Stomach (tissue), 9 donors: ENCODE data around the gene CRYZ. TPM values are rescaled to one million over a fixed set of nuclear protein-coding genes. Genes with fewer than 3 reads are reported as not detected.

Experiments
- DNase-seq, 2 donors: peaks; one replicate each; pipeline versions ENCODE4 v3.0.0 to v3.0.0-alpha.2; 2013 to 2019
- H3K27ac ChIP-seq, 5 donors: fragments of 200-600 bp in 4 of 5; sonication (generic) in 4 of 5; one replicate each; pipeline ENCODE4 v1.5.1; 2013 to 2019; ENCODE audit warnings: mild to moderate bottlenecking in 1 of 5, moderate library complexity in 1 of 5
- H3K27me3 ChIP-seq, 3 donors: fragments of 200-600 bp; sonication (generic); one replicate each; pipeline ENCODE4 v1.5.1; 2017 to 2019; ENCODE audit warnings: mixed run types in 1 of 3
- H3K36me3 ChIP-seq, 4 donors: fragments of 200-600 bp; sonication (generic); 1 replicate in 3 of 4; 2 replicates in 1 of 4; pipeline ENCODE4 v1.5.1; 2016 to 2019
- H3K4me1 ChIP-seq, 4 donors: fragments of 200-600 bp; sonication (generic); one replicate each; pipeline ENCODE4 v1.5.1; 2016 to 2019
- H3K4me3 ChIP-seq, 4 donors: fragments of 200-600 bp; sonication (generic) in 3 of 4; one replicate each; pipeline ENCODE4 v1.5.1; 2016 to 2019; ENCODE audit warnings: mild to moderate bottlenecking in 1 of 4
- H3K9me3 ChIP-seq, 4 donors: fragments of 200-600 bp; sonication (generic); one replicate each; pipeline ENCODE4 v1.5.1; 2016 to 2019
- EP300 ChIP-seq: sonication (generic); formaldehyde crosslinking; IDR thresholded peaks from one replicate; pipeline ENCODE4 v1.6.1; 2017; ENCODE audit warnings: antibody characterized with exemption
- POLR2A ChIP-seq, 4 donors: fragments of 450-650 bp; IDR thresholded peaks; one replicate each; pipeline ENCODE4 v1.6.1; 2016; ENCODE audit warnings: antibody characterized with exemption in 4 of 4, control low read depth in 2 of 4, mild to moderate bottlenecking in 1 of 4, moderate library complexity in 1 of 4
- POLR2AphosphoS5 ChIP-seq, 3 donors: sonication (generic); formaldehyde crosslinking; IDR thresholded peaks; one replicate each; pipeline ENCODE4 v1.6.1; 2016; ENCODE audit warnings: antibody characterized with exemption in 3 of 3
- WGBS, 5 donors: extraction: QIAGEN DNeasy Blood & Tissue Kit in 3 of 5; methylation state at CpG; one replicate each; pipeline versions ENCODE4 v1.1.5 to v1.1.7; 2013 to 2018; 5-methylcytosine and 5-hydroxymethylcytosine counted together
- intact Hi-C: fragments of 100-400 bp; cut with DNase I; formaldehyde crosslinking; loops from one replicate; pipeline ENCODE4 v1.15.1; 2023; ENCODE audit warnings: low total_unique reads
- polyA plus RNA-seq, 3 donors: library from polyadenylated mRNA; stranded (reverse); fragments of 200-250 nt; gene quantifications; one replicate each; pipeline ENCODE4 v1.2.3, GENCODE V29; 2013
- total RNA-seq, 5 donors: library from RNA; depleted of rRNA; stranded (reverse); fragments of >200 nt; gene quantifications; one replicate each; pipeline versions ENCODE4 v1.1.0 to v1.2.3, GENCODE V29; 2014 to 2016
- TF ChIP-seq, protein P1 (sequence below), 7 experiments: fragments of 450-650 bp in 4 of 7; fragments of 200-600 bp in 3 of 7; sonication (generic) in 3 of 7; IDR thresholded peaks; one replicate each; pipeline ENCODE4 v1.5.1; 2016 to 2019; ENCODE audit warnings: antibody characterized with exemption in 7 of 7, control low read depth in 2 of 7, mild to moderate bottlenecking in 1 of 7
- donor health status: healthy with polysubstance abuse.
- donor health status: Bipolar disorder and iron deficiency.
- donor health status: healthy.

Gene CRYZ
- total and polyA plus RNA-seq, 8 donors: 14.2 to 74.5 (median 35.0) TPM

- intact Hi-C loops: no loop called here
- Histone ChIP-seq H3K4me3 (no peak overlapping the region), H3K27ac (no peak overlapping the region), H3K36me3 (peaks cover 0 to 20% (median 4%) of the 10 kb centered on the region in 4 donors), H3K9me3 (peaks cover 0 to 14% (median 5%) of the 10 kb centered on the region in 4 donors), H3K4me1 (peaks cover 20 to 72% (median 38%) of the 10 kb centered on the region in 4 donors), H3K27me3 (no peaks in the 10 kb centered on the region)
- WGBS, 5 donors: 79 to 85% (median 82%) methylated on average over 6 of the region's 6 CpGs
- TF ChIP-seq, protein P1, sequence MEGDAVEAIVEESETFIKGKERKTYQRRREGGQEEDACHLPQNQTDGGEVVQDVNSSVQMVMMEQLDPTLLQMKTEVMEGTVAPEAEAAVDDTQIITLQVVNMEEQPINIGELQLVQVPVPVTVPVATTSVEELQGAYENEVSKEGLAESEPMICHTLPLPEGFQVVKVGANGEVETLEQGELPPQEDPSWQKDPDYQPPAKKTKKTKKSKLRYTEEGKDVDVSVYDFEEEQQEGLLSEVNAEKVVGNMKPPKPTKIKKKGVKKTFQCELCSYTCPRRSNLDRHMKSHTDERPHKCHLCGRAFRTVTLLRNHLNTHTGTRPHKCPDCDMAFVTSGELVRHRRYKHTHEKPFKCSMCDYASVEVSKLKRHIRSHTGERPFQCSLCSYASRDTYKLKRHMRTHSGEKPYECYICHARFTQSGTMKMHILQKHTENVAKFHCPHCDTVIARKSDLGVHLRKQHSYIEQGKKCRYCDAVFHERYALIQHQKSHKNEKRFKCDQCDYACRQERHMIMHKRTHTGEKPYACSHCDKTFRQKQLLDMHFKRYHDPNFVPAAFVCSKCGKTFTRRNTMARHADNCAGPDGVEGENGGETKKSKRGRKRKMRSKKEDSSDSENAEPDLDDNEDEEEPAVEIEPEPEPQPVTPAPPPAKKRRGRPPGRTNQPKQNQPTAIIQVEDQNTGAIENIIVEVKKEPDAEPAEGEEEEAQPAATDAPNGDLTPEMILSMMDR (IDR thresholded peaks at IDR 0.05): no peak
- TF ChIP-seq POLR2A (IDR thresholded peaks at IDR 0.05): no peak
- TF ChIP-seq POLR2AphosphoS5 (IDR thresholded peaks at IDR 0.05): no peak
- TF ChIP-seq EP300: no peak
- DNase-seq: no peak
These were observed 2.9 kb downstream of the CRYZ start for GRCh38 chr1:74729741-74730478.

GRCh38 chr1:74728736-74729135 lies 4.1 kb downstream of the CRYZ start:
- peaks cover 8 to 61% (median 29%) of the 10 kb centered on the region in 4 donors for H3K4me1 ChIP-seq
- no peak overlapping the region for H3K4me3 ChIP-seq
- DNase-seq: no peak
- H3K27ac ChIP-seq: no peak overlapping the region
- intact Hi-C loops: no loop called here
- H3K9me3 ChIP-seq: peaks cover 0 to 14% (median 5%) of the 10 kb centered on the region in 4 donors
- H3K27me3 ChIP-seq: no peaks in the 10 kb centered on the region
- TF ChIP-seq POLR2A (IDR thresholded peaks at IDR 0.05): no peak
- TF ChIP-seq, protein P1 (IDR thresholded peaks at IDR 0.05): no peak
- no peak for TF ChIP-seq POLR2AphosphoS5 (IDR thresholded peaks at IDR 0.05)
- no peak for TF ChIP-seq EP300
- peaks cover 0 to 31% (median 10%) of the 10 kb centered on the region in 4 donors for H3K36me3 ChIP-seq
- 56 to 79% (median 61%) methylated on average over 3 of the region's 3 CpGs for WGBS, 5 donors

GRCh38 chr1:74726063-74726462 lies 6.8 kb downstream of the CRYZ start:
- Histone ChIP-seq H3K27ac (no peak overlapping the region), H3K27me3 (no peaks in the 10 kb centered on the region), H3K36me3 (peaks cover 22 to 58% (median 37%) of the 10 kb centered on the region in 4 donors), H3K4me1 (peaks cover 0 to 46% (median 15%) of the 10 kb centered on the region in 4 donors), H3K9me3 (peaks cover 0 to 14% (median 5%) of the 10 kb centered on the region in 4 donors), H3K4me3 (no peak overlapping the region)
- intact Hi-C loops: no loop called here
- DNase-seq: no peak
- TF ChIP-seq POLR2AphosphoS5 (IDR thresholded peaks at IDR 0.05): no peak
- TF ChIP-seq, protein P1 (IDR thresholded peaks at IDR 0.05): no peak
- 93 to 100% (median 100%) methylated on average over 1 of the region's 1 CpG for WGBS, 5 donors

- H3K27ac ChIP-seq: no peak overlapping the region
- H3K4me3 ChIP-seq: no peak overlapping the region
- H3K4me1 ChIP-seq: peaks cover 0 to 31% (median 10%) of the 10 kb centered on the region in 4 donors
- WGBS, 5 donors: 93 to 98% (median 95%) methylated on average over 2 of the region's 2 CpGs
- intact Hi-C loops: no loop called here
- H3K36me3 ChIP-seq: peaks cover 31 to 99% (median 93%) of the 10 kb centered on the region in 4 donors
- no peaks in the 10 kb centered on the region for H3K9me3 ChIP-seq
- H3K27me3 ChIP-seq: no peaks in the 10 kb centered on the region
- DNase-seq: no peak
- no peak for TF ChIP-seq POLR2AphosphoS5 (IDR thresholded peaks at IDR 0.05)
- TF ChIP-seq EP300: no peak
- TF ChIP-seq POLR2A (IDR thresholded peaks at IDR 0.05): no peak
These were observed 15.2 kb downstream of the CRYZ start for GRCh38 chr1:74717626-74718025.

DNA sequence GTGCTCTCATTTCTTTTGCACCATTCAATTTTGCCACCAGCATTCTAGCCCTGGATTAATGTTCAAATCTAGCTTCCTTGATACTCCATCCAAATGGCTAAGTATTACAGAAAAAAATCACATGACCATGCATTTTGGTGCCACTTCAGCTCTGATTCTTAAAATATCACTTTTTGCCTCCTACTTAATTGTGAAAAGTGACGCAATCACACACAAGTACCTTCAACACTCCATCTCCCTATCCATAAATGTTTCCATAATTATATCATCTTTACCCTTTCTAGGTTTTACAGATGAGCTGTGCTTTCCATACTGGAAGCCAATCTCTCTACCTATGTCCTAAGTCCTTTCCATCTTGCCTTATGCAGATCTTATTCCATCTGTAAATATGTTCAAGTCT lies 16.0 kb downstream of the CRYZ start:
- H3K27me3 ChIP-seq: no peaks in the 10 kb centered on the region
- H3K4me1 ChIP-seq: peaks cover 0 to 31% (median 10%) of the 10 kb centered on the region in 4 donors
- TF ChIP-seq POLR2AphosphoS5 (IDR thresholded peaks at IDR 0.05) (no peak), POLR2A (IDR thresholded peaks at IDR 0.05) (no peak), EP300 (no peak)
- TF ChIP-seq, protein P1 (IDR thresholded peaks at IDR 0.05): no peak
- peaks cover 24 to 97% (median 93%) of the 10 kb centered on the region in 4 donors for H3K36me3 ChIP-seq
- 93 to 100% (median 98%) methylated on average over 1 of the region's 1 CpG for WGBS, 5 donors
- intact Hi-C loops: no loop called here
- DNase-seq: no peak
- H3K27ac ChIP-seq: no peak overlapping the region
- H3K4me3 ChIP-seq: no peak overlapping the region
- no peaks in the 10 kb centered on the region for H3K9me3 ChIP-seq
